Nucleus accumbens (tissue), 56 donors: ENCODE results near the gene SHH.

Experiments
- DNase-seq, 56 donors: peaks; one replicate each; lab custom pipeline; 2025; lab: John Stamatoyannopoulos, UW

The SHH gene

DNA sequence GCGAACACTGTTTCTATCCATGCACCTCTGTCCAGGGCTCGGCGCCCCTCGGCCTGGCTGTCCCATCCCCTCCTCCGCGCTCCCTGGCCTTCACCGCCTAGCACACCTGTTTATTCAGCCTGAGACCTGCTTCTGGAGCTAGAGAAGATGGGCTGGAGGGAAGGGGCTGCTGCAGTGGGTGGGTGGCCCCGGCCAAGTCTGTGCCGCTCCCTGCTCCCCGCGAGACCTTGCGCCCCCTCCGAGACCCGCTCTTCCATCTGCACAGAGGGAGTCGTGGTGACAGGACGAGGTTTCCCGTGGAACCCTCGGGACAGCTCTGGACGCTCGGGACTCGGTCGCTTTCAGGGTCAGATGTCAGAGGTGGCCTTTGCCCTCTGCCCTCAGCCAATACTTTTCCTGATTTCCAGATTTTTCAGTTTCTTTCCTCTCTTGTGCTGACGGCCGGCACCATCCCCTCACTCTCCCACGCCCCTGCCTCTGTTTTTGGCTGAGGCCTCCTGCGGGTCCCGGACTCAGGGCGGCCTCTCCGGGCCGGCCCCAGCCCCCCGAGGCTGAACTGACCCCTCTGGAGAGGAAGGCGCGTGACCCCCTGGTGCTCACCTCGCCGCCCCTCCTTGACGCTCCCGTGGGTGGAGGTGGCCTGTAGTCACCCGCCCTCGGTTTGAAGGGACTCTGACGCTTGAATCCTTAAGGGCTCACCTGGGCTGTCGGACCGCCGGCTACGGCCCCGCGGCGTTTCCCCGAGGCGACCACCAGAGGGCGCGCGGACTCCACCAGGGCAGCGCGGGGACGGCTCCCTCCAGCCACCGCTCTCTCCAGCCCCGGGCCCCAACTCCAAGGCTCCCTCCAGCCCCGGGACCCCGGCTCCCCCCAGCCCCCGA, 15.6 kb downstream of the SHH start:
- peak in 39 of 56 donors; percentile 11 to 74 (median 29) for DNase-seq

DNA sequence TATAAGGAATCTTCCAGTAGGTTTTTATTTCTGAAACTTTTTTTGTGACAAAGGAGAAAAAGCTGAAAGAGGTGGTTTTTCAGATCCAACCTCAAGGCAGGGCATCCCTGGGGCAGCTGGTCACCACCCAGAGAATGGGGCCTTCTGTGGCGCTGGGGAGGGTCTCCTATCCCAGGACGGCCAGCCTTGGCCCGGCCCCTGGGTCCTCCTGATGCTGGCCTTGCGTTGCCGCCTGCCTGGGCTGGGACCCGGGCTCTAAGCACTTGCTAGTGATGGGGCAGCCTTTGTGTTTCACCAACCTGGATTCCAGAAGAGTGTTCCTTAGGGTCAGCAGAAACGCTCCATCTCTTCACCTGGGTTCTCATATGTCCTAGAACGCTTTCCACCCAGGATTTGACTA, 16.3 kb downstream of the SHH start:
- DNase-seq, result no peak

GRCh38 chr7:155795401-155795800, 16.9 kb downstream of the SHH start:
- no peak for DNase-seq

- no peak for DNase-seq
These were observed 18.1 kb downstream of the SHH start for GRCh38 chr7:155794196-155794595.

DNA sequence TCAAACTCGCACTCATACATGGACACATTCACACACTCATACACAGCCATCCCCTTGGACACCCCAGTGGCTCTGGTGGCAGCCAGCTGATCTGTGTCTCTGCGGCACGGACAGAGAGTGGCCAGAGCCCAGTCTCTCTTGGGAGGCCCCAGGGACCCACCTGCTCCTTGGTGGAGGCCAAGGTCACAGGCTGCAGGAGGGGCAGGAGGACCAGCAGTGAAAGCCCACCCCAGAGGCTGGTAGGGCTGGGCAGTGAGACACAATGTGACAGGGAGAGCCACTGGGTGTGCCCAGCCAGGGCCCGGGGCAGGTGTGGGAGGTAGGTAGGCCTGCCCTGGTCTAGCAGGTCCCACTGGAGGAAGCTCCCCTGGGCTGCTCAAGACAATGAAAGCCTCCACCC, 18.5 kb downstream of the SHH start:
- DNase-seq, result no peak

GRCh38 chr7:155792999-155793560, 19.2 kb downstream of the SHH start:
- no peak for DNase-seq

GRCh38 chr7:155792315-155792960, 19.8 kb downstream of the SHH start:
- DNase-seq, result no peak

DNA sequence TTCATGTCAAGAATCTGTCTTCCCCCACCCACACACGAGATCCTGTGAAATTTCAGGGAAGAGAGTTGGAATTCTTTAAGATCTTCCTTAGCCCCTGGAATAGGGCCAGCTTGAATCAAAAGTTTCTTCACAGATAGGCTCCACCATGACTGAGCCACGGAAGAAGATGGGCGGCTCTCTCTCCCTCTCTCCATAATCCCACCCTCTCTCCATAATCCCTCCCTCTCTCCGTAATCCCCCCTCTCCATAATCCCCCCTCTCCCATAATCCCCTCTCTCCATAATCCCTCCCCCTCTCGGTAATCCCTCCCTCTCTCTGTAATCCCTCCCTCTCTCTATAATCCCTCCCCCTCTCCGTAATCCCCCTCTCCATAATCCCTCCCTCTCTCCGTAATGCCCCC, 20.4 kb downstream of the SHH start:
- no peak for DNase-seq

DNA sequence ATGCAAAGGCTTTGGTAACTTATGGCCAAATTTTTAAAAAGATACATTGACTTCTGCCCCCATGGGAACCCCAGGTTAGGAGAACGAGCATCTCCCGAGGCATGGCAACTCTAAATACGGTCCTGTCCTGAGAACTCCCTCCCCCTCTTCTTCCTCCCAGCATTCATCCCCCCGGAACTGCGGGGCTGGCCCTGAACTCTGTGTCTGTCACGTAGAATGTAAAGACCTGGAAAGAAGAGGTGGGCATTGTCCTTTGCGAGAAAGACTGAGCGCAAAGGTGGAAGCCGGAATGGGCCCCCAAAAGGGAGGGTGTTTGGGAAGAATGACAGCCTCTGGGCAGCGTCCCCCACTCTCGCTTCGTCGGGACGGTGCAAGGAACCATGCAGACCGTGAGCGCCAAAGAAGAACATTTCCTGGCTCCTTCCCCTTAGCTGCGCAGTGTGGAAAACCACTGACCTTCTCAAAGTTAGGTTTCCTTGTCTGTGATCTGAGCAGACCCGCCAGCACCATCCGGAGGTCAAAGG, 21.0 kb downstream of the SHH start:
- no peak for DNase-seq

GRCh38 chr7:155790666-155791065, 21.6 kb downstream of the SHH start:
- no peak for DNase-seq

GRCh38 chr7:155789001-155789725, 23.1 kb downstream of the SHH start:
- DNase-seq, result peak in 1 of 56 donors; percentile 35

DNA sequence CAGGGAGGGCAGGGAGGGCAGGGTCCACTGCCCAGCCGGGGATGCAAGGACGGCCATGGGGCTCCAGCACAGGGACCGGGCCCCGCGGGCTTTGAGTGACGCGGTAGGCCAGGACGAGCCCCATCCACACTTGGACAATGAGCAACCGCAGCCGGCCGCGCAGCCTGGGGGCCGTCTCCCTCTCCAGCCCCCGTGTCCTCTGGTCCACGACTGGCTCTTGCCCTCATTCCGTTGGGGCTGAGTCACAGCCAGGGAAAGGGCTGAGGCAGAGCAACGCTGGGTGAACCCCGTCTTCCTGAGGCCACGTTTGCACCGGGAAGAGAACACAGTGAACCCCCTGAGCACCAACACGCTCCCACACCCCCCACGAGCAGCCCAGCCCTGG, 23.7 kb downstream of the SHH start:
- no peak for DNase-seq

GRCh38 chr7:155787171-155787851, 25.0 kb downstream of the SHH start:
- DNase-seq, result no peak

- no peak for DNase-seq
These were observed 25.8 kb downstream of the SHH start for GRCh38 chr7:155786491-155786890.

DNA sequence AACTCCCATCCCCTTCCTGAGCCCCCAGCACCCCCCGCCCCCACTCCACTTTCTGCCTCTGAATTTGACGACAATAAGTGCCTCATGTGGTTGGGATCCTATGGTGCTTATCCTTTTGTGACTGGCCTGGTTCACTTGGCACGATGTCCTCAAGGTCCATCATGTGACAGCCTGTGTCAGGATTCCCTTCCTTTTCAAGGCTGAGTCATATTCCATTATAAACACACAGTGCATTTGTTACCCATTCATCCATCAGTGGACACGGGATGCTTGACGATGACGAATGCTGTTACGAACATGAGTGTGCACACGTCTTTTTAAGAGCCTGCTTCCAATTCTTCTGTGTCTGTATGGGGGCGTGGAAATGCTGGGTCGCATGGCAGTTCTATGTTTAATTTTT, 26.7 kb downstream of the SHH start:
- no peak for DNase-seq

- no peak for DNase-seq
These were observed 29.8 kb downstream of the SHH start for GRCh38 chr7:155782466-155782865.

DNA sequence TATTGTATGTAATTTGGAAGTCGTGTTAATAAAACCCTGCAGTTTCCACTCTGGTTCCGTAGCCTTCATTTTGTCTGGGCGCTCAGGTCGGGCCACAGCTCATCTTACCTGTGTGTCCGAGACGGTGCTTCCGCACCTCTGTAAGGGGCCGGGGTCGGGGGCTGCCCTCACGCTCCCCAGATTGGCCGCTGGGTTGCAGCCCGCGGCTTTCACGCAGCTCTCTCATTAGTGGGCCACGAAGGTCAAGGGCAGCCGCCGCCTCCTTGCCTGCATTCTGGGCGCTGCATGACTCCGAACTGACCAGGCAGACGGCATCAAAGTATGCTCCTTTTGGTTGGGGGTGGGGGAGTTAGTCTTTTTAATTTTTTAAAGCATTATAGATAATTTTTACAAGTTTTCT, 30.8 kb downstream of the SHH start:
- DNase-seq, result no peak

- no peak for DNase-seq
These were observed 31.4 kb downstream of the SHH start for GRCh38 chr7:155780884-155781283.

DNA sequence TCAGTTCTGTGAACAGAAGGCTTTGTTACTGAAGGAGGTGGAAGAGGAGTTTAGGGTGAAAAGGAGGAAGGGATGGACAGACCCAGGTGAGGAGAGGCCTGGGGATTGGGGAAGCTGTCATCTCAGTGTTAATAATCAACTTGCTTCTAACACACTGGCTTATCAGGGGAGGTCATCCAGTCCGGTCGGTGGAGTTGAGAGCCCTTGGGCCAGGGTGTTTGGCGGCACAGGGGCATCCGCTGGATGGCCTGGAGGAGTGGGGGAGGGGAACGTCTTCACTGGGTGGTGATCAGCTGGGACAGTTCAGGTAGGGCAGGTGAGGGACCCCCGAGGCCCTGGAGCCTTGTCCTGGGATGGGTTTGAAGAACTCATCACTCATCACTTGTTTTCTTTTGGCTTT, 33.9 kb downstream of the SHH start:
- no peak for DNase-seq

GRCh38 chr7:155776606-155777005, 35.7 kb downstream of the SHH start:
- no peak for DNase-seq
